Kidney (tissue), 14 donors: ENCODE data around the gene PLEKHM3. TPM values are rescaled to one million over a fixed set of nuclear protein-coding genes. Genes with fewer than 3 reads are reported as not detected.

Experiments used
- DNase-seq, 5 donors: peaks; one replicate each; pipeline ENCODE4 v3.0.0-alpha.2; 2013 to 2020
- FAIRE-seq: peaks from 2 replicates; lab custom pipeline; 2012; peaks lifted over from hg19 to GRCh38; lab: Jason Lieb, UNC
- H3K27ac ChIP-seq, 2 donors: one replicate each; pipeline ENCODE4 v1.7.0; 2013; ENCODE audit warnings: low read depth in 2 of 2, low read length in 2 of 2, inconsistent platforms in 1 of 2
- H3K27me3 ChIP-seq: one replicate; pipeline ENCODE4 v1.7.1; 2013; ENCODE audit warnings: low read length, inconsistent platforms; ENCODE audit not compliant: control insufficient read depth, insufficient read depth
- H3K36me3 ChIP-seq, 3 donors: one replicate each; pipeline versions ENCODE4 v1.7.0 to v1.7.1; 2013; ENCODE audit warnings: low read length in 3 of 3, control low read depth in 1 of 3, inconsistent platforms in 1 of 3; ENCODE audit not compliant: insufficient read depth in 3 of 3, control insufficient read depth in 2 of 3
- H3K4me1 ChIP-seq, 3 donors: one replicate each; pipeline versions ENCODE4 v1.7.0 to v1.7.1; 2013; ENCODE audit warnings: low read length in 3 of 3, inconsistent platforms in 1 of 3, low read depth in 1 of 3; ENCODE audit not compliant: control insufficient read depth in 2 of 3, insufficient read depth in 2 of 3
- H3K4me3 ChIP-seq, 3 donors: one replicate each; pipeline versions ENCODE4 v1.7.0 to v1.8.1; 2013; ENCODE audit warnings: low read length in 3 of 3, control low read depth in 1 of 3, inconsistent platforms in 1 of 3
- H3K9ac ChIP-seq, 3 donors: one replicate each; pipeline versions ENCODE4 v1.7.0 to v1.7.1; 2013; ENCODE audit warnings: low read length in 3 of 3, control low read depth in 1 of 3, inconsistent platforms in 1 of 3
- H3K9me3 ChIP-seq, 3 donors: one replicate each; pipeline versions ENCODE4 v1.7.0 to v1.7.1; 2013; ENCODE audit warnings: low read length in 3 of 3, control low read depth in 1 of 3, inconsistent platforms in 1 of 3; ENCODE audit not compliant: control insufficient read depth in 2 of 3, insufficient read depth in 1 of 3
- intact Hi-C: fragments of 100-400 bp; cut with DNase I; formaldehyde crosslinking; loops from one replicate; pipeline ENCODE4 v1.11.1; 2022
- polyA plus RNA-seq: library from polyadenylated mRNA; stranded (reverse); fragments of 350-450 nt; fragmentation: Illumina TruSeq; extraction: RNeasy Lipid Tissue Mini Kit (QIAGEN cat#74804); gene quantifications from one replicate; pipeline ENCODE4 v1.2.3, GENCODE V29; 2014; ENCODE audit warnings: low read depth, low replicate concordance; ENCODE audit not compliant: insufficient read depth
- total RNA-seq: library from RNA; stranded (reverse); fragmentation: NEBNext Ultra II Directional; extraction: Animal tissue kit (Norgen Biotek cat#: 25700); gene quantifications from one replicate; pipeline ENCODE4 v1.2.1, GENCODE V29; 2021
- TF ChIP-seq, protein P1 (sequence below): IDR thresholded peaks from 3 replicates; pipeline ENCODE4 v1.5.1; 2012; ENCODE audit warnings: mild to moderate bottlenecking, moderate library complexity, borderline replicate concordance; ENCODE audit not compliant: insufficient read depth; ENCODE audit errors: extremely low read depth
- donor health status: control.
- donor health status: control.
- donor health status: control.
- donor health status: control.
- donor health status: control.
- donor health status: DM: yes; HTN: yes; CAD: no.
- donor health status: Normal renal cell carcinoma (clear cell type).

The PLEKHM3 gene
- total and polyA plus RNA-seq, 2 donors from 2014 or later: 4.2 to 13.5 TPM

DNA sequence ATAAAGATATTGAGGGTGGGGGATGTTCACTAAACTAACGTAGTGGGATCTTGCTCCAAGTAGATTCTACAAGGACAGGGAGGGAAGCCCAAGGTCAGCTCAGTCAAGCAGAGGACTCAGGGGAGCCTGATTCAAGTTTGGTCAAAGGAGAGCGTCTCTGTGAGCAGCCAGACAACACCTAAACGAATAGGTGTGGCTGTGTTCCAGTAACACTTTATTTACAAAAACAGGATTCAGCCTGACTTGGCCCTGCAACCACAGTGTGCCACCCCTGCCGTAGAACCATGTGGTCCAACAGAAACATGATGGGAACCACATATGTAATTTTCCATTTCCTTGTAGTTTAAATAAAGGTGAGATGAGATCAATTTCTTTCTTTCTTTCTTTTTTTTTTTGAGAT, 237.5 kb downstream of the PLEKHM3 start:
- FAIRE-seq (no peak), DNase-seq (no peak)
- TF ChIP-seq, protein P1, sequence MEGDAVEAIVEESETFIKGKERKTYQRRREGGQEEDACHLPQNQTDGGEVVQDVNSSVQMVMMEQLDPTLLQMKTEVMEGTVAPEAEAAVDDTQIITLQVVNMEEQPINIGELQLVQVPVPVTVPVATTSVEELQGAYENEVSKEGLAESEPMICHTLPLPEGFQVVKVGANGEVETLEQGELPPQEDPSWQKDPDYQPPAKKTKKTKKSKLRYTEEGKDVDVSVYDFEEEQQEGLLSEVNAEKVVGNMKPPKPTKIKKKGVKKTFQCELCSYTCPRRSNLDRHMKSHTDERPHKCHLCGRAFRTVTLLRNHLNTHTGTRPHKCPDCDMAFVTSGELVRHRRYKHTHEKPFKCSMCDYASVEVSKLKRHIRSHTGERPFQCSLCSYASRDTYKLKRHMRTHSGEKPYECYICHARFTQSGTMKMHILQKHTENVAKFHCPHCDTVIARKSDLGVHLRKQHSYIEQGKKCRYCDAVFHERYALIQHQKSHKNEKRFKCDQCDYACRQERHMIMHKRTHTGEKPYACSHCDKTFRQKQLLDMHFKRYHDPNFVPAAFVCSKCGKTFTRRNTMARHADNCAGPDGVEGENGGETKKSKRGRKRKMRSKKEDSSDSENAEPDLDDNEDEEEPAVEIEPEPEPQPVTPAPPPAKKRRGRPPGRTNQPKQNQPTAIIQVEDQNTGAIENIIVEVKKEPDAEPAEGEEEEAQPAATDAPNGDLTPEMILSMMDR: no peak
- Histone ChIP-seq H3K9ac (no peak overlapping the region), H3K36me3 (no peaks in the 10 kb centered on the region), H3K9me3 (peaks cover 0 to 2% (median 0%) of the 10 kb centered on the region in 3 donors), H3K4me1 (no peaks in the 10 kb centered on the region), H3K27me3 (no peaks in the 10 kb centered on the region), H3K27ac (no peak overlapping the region), H3K4me3 (no peak overlapping the region)
- intact Hi-C loops: no loop called here

DNA sequence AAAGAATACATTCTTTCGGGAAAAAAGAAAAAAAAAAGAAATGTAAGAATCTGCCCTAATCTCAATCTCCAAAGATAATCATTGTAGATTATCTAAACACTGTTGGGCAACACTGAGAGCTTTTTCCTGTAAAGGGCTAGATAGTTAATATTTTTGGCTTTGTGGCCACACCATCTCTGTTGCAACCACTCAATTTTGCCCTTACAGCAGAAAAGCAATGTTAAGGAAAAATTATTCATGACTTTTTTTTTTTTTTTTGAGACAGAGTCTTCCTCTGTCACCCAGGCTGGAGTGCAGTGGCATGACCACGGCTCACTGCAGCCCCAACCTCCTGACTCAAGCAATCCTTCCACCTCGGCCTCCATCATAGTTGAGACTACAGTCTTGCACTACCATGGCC, 238.3 kb downstream of the PLEKHM3 start:
- intact Hi-C loops: no loop called here
- FAIRE-seq (no peak), DNase-seq (no peak)
- Histone ChIP-seq H3K9ac (no peak overlapping the region), H3K36me3 (no peaks in the 10 kb centered on the region), H3K27me3 (no peaks in the 10 kb centered on the region), H3K27ac (no peak overlapping the region), H3K4me3 (no peak overlapping the region), H3K4me1 (no peaks in the 10 kb centered on the region), H3K9me3 (peaks cover 0 to 2% (median 0%) of the 10 kb centered on the region in 3 donors)
- TF ChIP-seq, protein P1: no peak

DNA sequence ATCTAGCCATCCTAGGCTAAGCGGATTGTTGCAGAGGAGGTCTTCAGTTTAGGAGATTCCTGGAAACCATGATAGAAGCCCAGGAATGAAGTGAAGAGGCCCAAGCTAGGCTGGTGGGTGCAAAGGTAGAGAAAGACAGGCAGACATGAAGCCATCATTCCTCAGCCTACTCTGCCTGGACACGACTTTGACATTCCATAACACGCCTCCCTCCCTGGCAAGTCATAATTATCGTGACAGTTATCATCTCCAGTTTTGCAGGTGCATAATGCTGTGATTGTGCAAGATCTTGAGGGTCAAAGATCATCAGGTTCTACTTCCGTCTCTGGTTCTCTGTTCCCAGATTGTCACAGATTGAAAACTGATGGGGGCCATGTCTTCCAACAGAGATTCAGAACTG, 240.4 kb downstream of the PLEKHM3 start:
- intact Hi-C loops: no loop called here
- FAIRE-seq (no peak), DNase-seq (no peak)
- H3K36me3 ChIP-seq: no peaks in the 10 kb centered on the region
- H3K4me1 ChIP-seq: no peaks in the 10 kb centered on the region
- H3K9ac ChIP-seq: no peak overlapping the region
- H3K27me3 ChIP-seq: no peaks in the 10 kb centered on the region
- no peak overlapping the region for H3K4me3 ChIP-seq
- H3K9me3 ChIP-seq: no peaks in the 10 kb centered on the region
- TF ChIP-seq, protein P1: no peak
- H3K27ac ChIP-seq: no peak overlapping the region

DNA sequence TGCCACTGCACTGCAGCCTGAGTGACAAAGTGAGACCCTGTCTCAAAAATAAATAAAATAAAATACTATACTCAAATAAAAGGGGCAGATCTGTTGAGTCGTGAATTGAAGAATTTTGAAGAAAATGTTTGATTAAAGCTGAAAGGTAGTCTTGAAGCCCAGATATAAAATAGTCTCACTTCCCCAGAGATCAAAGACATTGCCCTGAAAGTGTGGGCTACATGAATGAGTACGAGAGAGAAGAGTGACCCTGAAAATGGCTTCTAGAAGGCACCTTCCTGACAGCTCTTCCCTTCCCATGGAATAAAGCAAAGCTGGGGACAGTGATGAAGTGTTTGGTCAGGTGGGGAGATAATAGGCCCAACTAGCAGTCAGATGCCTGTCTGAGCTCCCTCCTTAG, 241.8 kb downstream of the PLEKHM3 start:
- Histone ChIP-seq H3K9ac (no peak overlapping the region), H3K27ac (no peak overlapping the region), H3K36me3 (no peaks in the 10 kb centered on the region), H3K4me3 (no peak overlapping the region), H3K9me3 (no peaks in the 10 kb centered on the region), H3K27me3 (no peaks in the 10 kb centered on the region), H3K4me1 (no peaks in the 10 kb centered on the region)
- no peak for DNase-seq
- FAIRE-seq: no peak
- intact Hi-C loops: no loop called here
- TF ChIP-seq, protein P1: no peak
